ENCODE results near the gene TAS2R13.

TAS2R13 gene

DNA sequence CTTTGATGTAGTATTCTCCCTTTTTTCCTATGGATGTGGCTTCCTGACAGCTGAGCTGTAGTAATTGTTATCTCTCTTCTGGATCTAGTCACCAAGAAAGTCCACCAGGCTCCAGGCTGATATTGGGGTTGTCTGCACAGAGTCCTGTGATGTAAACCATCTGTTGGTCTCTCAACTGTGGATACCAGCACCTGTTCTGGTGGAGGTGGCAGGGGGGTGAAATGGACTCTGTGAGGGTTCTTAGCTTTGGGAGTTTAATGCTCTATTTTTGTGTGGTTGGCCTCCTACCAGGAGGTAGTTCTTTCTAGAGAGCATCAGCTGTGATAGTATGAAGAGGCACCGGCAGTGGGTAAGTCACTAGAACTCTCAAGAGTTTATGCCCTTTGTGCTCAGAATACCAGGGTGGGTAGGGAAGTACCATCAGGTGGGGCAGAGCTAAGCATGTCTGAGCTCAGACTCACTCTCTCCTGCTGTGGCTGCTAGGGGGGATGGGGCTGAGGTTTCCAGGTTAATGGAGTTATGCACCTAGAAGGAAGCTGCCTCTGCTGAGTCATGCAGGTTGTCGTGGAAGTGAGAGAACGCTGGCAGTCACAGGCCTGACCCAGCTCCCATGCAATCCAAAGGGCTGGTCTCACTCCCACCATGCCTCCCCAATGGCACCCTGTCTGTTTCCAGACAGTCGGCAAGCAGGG, 32.7 kb upstream of the TAS2R13 start:
- no peak for TF ChIP-seq CTCF (IDR thresholded peaks at IDR 0.05)
- intact Hi-C loops (cut with DNase I; ENCODE audit: low total_unique reads), result no loop called here
- Histone ChIP-seq H3K4me3 (no peak overlapping the region), H3K27me3 (no peaks in the 10 kb centered on the region), H3K9me3 (no peaks in the 10 kb centered on the region), H3K36me3 (no peaks in the 10 kb centered on the region), H3K4me1 (no peaks in the 10 kb centered on the region), H3K27ac (no peak overlapping the region)
- DNase-seq, result no peak

GRCh38 chr12:10941369-10941768, 32.0 kb upstream of the TAS2R13 start:
- no peak for TF ChIP-seq CTCF (IDR thresholded peaks at IDR 0.05)
- Histone ChIP-seq H3K27ac (no peak overlapping the region), H3K27me3 (no peaks in the 10 kb centered on the region), H3K9me3 (no peaks in the 10 kb centered on the region), H3K4me3 (no peak overlapping the region), H3K36me3 (no peaks in the 10 kb centered on the region), H3K4me1 (no peaks in the 10 kb centered on the region)
- no peak for DNase-seq
- intact Hi-C loops (cut with DNase I; ENCODE audit: low total_unique reads), result no loop called here

DNA sequence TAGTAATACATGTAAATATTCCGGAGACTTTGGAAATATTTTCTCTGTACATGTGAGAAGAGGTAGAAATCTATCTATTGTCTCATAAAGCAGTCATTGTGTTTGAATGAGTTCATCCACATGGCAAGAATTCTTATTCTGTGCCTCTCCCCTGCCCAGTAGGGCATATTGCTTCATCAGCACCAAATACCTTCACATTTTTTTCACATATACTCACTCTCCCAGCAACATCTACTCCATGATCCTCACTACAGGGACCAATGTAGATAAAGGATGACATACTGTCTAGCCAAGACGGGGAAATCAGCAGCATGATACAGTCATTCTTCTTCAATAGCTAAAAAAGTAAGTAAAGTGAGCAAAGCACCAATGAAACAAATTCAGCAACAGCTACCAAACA, 31.0 kb upstream of the TAS2R13 start:
- TF ChIP-seq CTCF (IDR thresholded peaks at IDR 0.05), result no peak
- Histone ChIP-seq H3K4me3 (no peak overlapping the region), H3K36me3 (no peaks in the 10 kb centered on the region), H3K27ac (no peak overlapping the region), H3K4me1 (no peaks in the 10 kb centered on the region), H3K9me3 (no peaks in the 10 kb centered on the region), H3K27me3 (no peaks in the 10 kb centered on the region)
- DNase-seq, result no peak
- intact Hi-C loops (cut with DNase I; ENCODE audit: low total_unique reads), result no loop called here

GRCh38 chr12:10939163-10939562, 29.8 kb upstream of the TAS2R13 start, which contains the start of gene TAS2R14:
Gene TAS2R14 (minus strand): TSS chr12:10939263. CDS start chr12:10939207, 56 bp downstream.
- no peak for DNase-seq
- H3K4me3 ChIP-seq, result no peak within 1 kb of the TSS
- TF ChIP-seq CTCF (IDR thresholded peaks at IDR 0.05), result no peak
- H3K4me1 ChIP-seq, result no peaks in the 10 kb centered on the region
- intact Hi-C loops (cut with DNase I; ENCODE audit: low total_unique reads), result no loop called here
- H3K9me3 ChIP-seq, result no peaks in the 10 kb centered on the region
- no peaks in the 10 kb centered on the region for H3K27me3 ChIP-seq
- no peak within 1 kb of the TSS for H3K27ac ChIP-seq
- H3K36me3 ChIP-seq, result no peaks in the 10 kb centered on the region

- Histone ChIP-seq H3K36me3 (no peaks in the 10 kb centered on the region), H3K27ac (no peak overlapping the region), H3K4me3 (no peak overlapping the region), H3K4me1 (no peaks in the 10 kb centered on the region), H3K27me3 (no peaks in the 10 kb centered on the region), H3K9me3 (no peaks in the 10 kb centered on the region)
- DNase-seq, result no peak
- TF ChIP-seq CTCF (IDR thresholded peaks at IDR 0.05), result no peak
- intact Hi-C loops (cut with DNase I; ENCODE audit: low total_unique reads), result no loop called here
Measured at GRCh38 chr12:10936506-10936905, 27.1 kb upstream of the TAS2R13 start.

Data from tibial artery (tissue), 4 donors.